Breast epithelium (tissue), 4 donors: ENCODE data around the gene TMEM150C. TPM values are rescaled to one million over a fixed set of nuclear protein-coding genes. Genes with fewer than 3 reads are reported as not detected.

Experiments used
- DNase-seq, 2 donors: peaks; one replicate each; pipeline ENCODE4 v3.0.0-alpha.2; 2019; ENCODE audit warnings: low spot score in 2 of 2
- H3K27ac ChIP-seq, 2 donors: fragments of 200-600 bp; sonication (generic) in 1 of 2; one replicate each; pipeline ENCODE4 v1.5.1; 2016 to 2019; ENCODE audit warnings: mild to moderate bottlenecking in 1 of 2
- H3K27me3 ChIP-seq, 2 donors: fragments of 200-600 bp; sonication (generic) in 1 of 2; one replicate each; pipeline versions ENCODE4 v1.5.1 to v1.6.0; 2017 to 2019; ENCODE audit warnings: control low read depth in 1 of 2, mild to moderate bottlenecking in 1 of 2
- H3K36me3 ChIP-seq: fragments of 200-600 bp; one replicate; pipeline ENCODE4 v1.5.1; 2019
- H3K4me1 ChIP-seq, 2 donors: fragments of 200-600 bp; sonication (generic); one replicate each; pipeline ENCODE4 v1.5.1; 2016 to 2019; ENCODE audit warnings: control low read depth in 1 of 2
- H3K4me3 ChIP-seq, 3 donors: fragments of 200-600 bp; sonication (generic); 1 replicate in 2 of 3; 2 replicates in 1 of 3; pipeline ENCODE4 v1.5.1; 2016 to 2019; ENCODE audit warnings: mild to moderate bottlenecking in 3 of 3, moderate library complexity in 2 of 3
- H3K9me3 ChIP-seq, 2 donors: fragments of 200-600 bp; sonication (generic) in 1 of 2; one replicate each; pipeline ENCODE4 v1.5.1; 2016 to 2019; ENCODE audit warnings: control low read depth in 1 of 2
- POLR2A ChIP-seq: fragments of 450-650 bp; IDR thresholded peaks from one replicate; pipeline ENCODE4 v1.6.1; 2016; ENCODE audit warnings: antibody characterized with exemption, mild to moderate bottlenecking, moderate library complexity
- POLR2AphosphoS5 ChIP-seq, 3 donors: sonication (generic); formaldehyde crosslinking; IDR thresholded peaks; one replicate each; pipeline ENCODE4 v1.6.1; 2017; ENCODE audit warnings: antibody characterized with exemption in 3 of 3
- intact Hi-C: fragments of 100-400 bp; cut with DNase I; formaldehyde crosslinking; loops from one replicate; pipeline ENCODE4 v1.15.1; 2023; ENCODE audit warnings: low total_unique reads
- total RNA-seq, 3 donors: library from RNA; depleted of rRNA; stranded (reverse); fragments of >200 nt; gene quantifications; one replicate each; pipeline ENCODE4 v1.1.0, GENCODE V29; 2016
- TF ChIP-seq, protein P1 (sequence below), 3 donors: fragments of 450-650 bp; IDR thresholded peaks; one replicate each; pipeline ENCODE4 v1.5.1; 2016 to 2017; ENCODE audit warnings: antibody characterized with exemption in 3 of 3, mild to moderate bottlenecking in 3 of 3, moderate library complexity in 3 of 3

Gene TMEM150C
- total RNA-seq, 3 donors from 2014 or later: 38.3 to 52.1 (median 46.7) TPM

DNA sequence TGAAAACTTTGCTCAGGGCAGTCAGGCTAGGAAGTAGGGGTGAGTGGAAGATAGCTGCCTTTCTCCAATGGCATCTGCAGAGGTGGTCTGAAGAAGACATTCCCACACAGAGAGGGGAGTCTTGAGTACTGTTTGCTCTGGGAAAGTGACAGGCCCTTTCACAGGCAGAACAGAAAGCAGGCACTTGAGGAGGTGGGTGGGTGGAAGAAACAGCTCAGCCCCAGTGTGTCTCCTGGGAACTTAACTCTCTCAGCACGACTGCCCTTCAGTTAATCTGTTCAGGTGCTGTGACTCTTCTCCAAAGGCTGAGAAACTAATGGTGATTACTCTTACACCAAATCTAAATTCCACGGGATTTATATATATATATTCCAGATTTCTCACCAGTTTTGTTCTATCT lies 103.1 kb downstream of the TMEM150C start:
- H3K27me3 ChIP-seq: no peaks in the 10 kb centered on the region
- H3K27ac ChIP-seq: no peak overlapping the region
- H3K4me3 ChIP-seq: no peak overlapping the region
- intact Hi-C loops: no loop called here
- TF ChIP-seq, protein P1, sequence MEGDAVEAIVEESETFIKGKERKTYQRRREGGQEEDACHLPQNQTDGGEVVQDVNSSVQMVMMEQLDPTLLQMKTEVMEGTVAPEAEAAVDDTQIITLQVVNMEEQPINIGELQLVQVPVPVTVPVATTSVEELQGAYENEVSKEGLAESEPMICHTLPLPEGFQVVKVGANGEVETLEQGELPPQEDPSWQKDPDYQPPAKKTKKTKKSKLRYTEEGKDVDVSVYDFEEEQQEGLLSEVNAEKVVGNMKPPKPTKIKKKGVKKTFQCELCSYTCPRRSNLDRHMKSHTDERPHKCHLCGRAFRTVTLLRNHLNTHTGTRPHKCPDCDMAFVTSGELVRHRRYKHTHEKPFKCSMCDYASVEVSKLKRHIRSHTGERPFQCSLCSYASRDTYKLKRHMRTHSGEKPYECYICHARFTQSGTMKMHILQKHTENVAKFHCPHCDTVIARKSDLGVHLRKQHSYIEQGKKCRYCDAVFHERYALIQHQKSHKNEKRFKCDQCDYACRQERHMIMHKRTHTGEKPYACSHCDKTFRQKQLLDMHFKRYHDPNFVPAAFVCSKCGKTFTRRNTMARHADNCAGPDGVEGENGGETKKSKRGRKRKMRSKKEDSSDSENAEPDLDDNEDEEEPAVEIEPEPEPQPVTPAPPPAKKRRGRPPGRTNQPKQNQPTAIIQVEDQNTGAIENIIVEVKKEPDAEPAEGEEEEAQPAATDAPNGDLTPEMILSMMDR (IDR thresholded peaks at IDR 0.05): no peak
- TF ChIP-seq POLR2AphosphoS5 (IDR thresholded peaks at IDR 0.05): no peak
- TF ChIP-seq POLR2A: no peak
- H3K9me3 ChIP-seq: no peaks in the 10 kb centered on the region
- no peak for DNase-seq
- H3K4me1 ChIP-seq: no peaks in the 10 kb centered on the region
- no peaks in the 10 kb centered on the region for H3K36me3 ChIP-seq

- intact Hi-C loops: no loop called here
- H3K36me3 ChIP-seq: no peaks in the 10 kb centered on the region
- H3K4me3 ChIP-seq: no peak overlapping the region
- TF ChIP-seq POLR2AphosphoS5 (IDR thresholded peaks at IDR 0.05) (no peak), POLR2A (no peak)
- TF ChIP-seq, protein P1 (IDR thresholded peaks at IDR 0.05): no peak
- no peaks in the 10 kb centered on the region for H3K9me3 ChIP-seq
- no peak for DNase-seq
- no peaks in the 10 kb centered on the region for H3K4me1 ChIP-seq
- H3K27ac ChIP-seq: no peak overlapping the region
- H3K27me3 ChIP-seq: no peaks in the 10 kb centered on the region
Measured at GRCh38 chr4:82457266-82457665, 104.5 kb downstream of the TMEM150C start.

DNA sequence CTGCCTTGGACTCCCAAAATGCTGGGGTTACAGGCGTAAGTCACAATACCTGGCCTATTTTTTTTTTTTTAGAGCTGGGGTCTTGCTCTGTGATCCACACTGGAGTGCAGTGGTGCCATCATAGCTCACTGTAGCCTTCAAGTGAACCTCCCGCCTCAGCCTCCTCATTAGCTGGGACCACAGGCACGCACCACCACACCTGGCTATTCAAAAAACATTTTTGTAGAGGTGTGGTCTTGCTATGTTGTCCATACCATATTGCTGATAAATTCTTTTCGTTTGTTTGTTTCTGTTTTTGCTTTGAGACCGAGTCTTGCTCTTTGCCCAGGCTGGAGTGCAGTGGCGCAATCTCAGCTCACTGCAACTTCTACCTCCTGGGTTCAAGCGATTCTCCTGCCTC lies 109.8 kb downstream of the TMEM150C start:
- Histone ChIP-seq H3K27me3 (no peaks in the 10 kb centered on the region), H3K36me3 (no peaks in the 10 kb centered on the region), H3K9me3 (no peaks in the 10 kb centered on the region), H3K4me3 (no peak overlapping the region), H3K27ac (no peak overlapping the region), H3K4me1 (no peaks in the 10 kb centered on the region)
- TF ChIP-seq, protein P1 (IDR thresholded peaks at IDR 0.05): no peak
- no peak for TF ChIP-seq POLR2AphosphoS5 (IDR thresholded peaks at IDR 0.05)
- no peak for TF ChIP-seq POLR2A
- no peak for DNase-seq
- intact Hi-C loops: no loop called here

GRCh38 chr4:82450966-82451755 lies 110.6 kb downstream of the TMEM150C start:
- Histone ChIP-seq H3K27ac (peak overlapping the region in 1 of 2 donors; percentile 11), H3K4me3 (no peak overlapping the region), H3K9me3 (no peaks in the 10 kb centered on the region), H3K4me1 (no peaks in the 10 kb centered on the region), H3K36me3 (no peaks in the 10 kb centered on the region), H3K27me3 (no peaks in the 10 kb centered on the region)
- no peak for TF ChIP-seq POLR2A
- TF ChIP-seq, protein P1 (IDR thresholded peaks at IDR 0.05): no peak
- no peak for TF ChIP-seq POLR2AphosphoS5 (IDR thresholded peaks at IDR 0.05)
- no peak for DNase-seq
- intact Hi-C loops: no loop called here

DNA sequence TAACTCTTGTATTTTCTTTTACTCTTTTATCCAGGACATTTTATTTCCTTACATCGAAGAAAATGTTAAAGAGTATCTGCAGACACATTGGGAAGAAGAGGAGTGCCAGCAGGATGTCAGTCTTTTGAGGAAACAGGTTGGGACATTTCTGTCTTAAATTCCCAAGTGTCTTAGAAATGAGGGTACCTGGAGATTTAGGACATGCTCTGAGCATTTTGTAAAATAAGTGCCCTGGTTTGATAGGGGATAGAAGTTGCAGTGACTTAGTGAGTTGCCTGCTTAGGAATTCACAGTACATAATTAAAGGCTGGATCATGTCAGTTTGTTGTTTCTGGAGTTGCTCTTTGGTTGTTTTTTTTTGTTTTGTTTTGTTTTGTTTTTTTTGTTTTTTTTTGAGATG lies 113.9 kb downstream of the TMEM150C start:
- Histone ChIP-seq H3K27me3 (no peaks in the 10 kb centered on the region), H3K27ac (no peak overlapping the region), H3K4me1 (no peaks in the 10 kb centered on the region), H3K4me3 (no peak overlapping the region), H3K9me3 (no peaks in the 10 kb centered on the region), H3K36me3 (no peaks in the 10 kb centered on the region)
- TF ChIP-seq POLR2A (no peak), POLR2AphosphoS5 (IDR thresholded peaks at IDR 0.05) (no peak)
- TF ChIP-seq, protein P1 (IDR thresholded peaks at IDR 0.05): no peak
- intact Hi-C loops: no loop called here
- DNase-seq: no peak
